Nephron (organoid): ENCODE results near the gene AOPEP.

Source experiments
- H3K27ac Mint-ChIP-seq, 3 experiments: 2 replicates each; pipeline ENCODE4 v1.8.0; 2020; ENCODE audit warnings: mixed read lengths in 3 of 3, mild to moderate bottlenecking in 2 of 3, moderate library complexity in 1 of 3
- H3K27me3 Mint-ChIP-seq: 2 replicates; pipeline ENCODE4 v1.8.0; 2021; ENCODE audit warnings: low read depth, mild to moderate bottlenecking, moderate library complexity, mixed read lengths
- H3K36me3 Mint-ChIP-seq: 2 replicates; pipeline ENCODE4 v1.8.0; 2020; ENCODE audit warnings: low read depth, mixed read lengths
- H3K4me1 Mint-ChIP-seq: 2 replicates; pipeline ENCODE4 v1.8.0; 2020; ENCODE audit warnings: mixed read lengths
- H3K4me3 Mint-ChIP-seq, 3 experiments: 2 replicates each; pipeline ENCODE4 v1.8.0; 2020; ENCODE audit warnings: mild to moderate bottlenecking in 3 of 3, mixed read lengths in 3 of 3, moderate library complexity in 2 of 3
- H3K9me3 Mint-ChIP-seq: 2 replicates; pipeline ENCODE4 v1.8.0; 2020; ENCODE audit warnings: mixed read lengths
- TF ChIP-seq, protein P1 (sequence below), 3 experiments: fragments of 200-600 bp; sonication (generic); IDR thresholded peaks; one replicate each; pipeline ENCODE4 v1.5.0; 2021; ENCODE audit warnings: antibody characterized with exemption in 3 of 3; ENCODE audit not compliant: unreplicated experiment in 3 of 3

Gene AOPEP

DNA sequence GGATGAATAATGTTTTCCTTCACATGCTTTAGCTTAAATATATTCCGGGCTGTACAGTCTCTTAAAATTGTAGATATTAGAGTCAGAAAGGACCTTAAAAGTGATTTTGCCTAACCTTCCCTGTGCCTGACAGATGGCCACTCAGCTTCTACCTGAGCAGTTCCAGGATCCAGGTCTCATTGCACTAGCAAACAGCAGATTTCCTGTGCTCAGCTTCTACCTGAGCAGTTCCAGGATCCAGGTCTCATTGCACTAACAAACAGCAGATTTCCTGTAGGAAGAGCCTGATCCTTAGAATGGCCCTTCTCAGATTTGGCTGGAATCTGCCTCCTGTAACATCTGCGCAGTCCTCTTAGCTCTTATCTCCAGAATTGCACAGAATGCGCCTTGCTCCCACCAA, 219.8 kb downstream of the AOPEP start:
- Mint-ChIP-seq H3K4me3 (no peak overlapping the region), H3K9me3 (no peaks in the 10 kb centered on the region), H3K27me3 (no peaks in the 10 kb centered on the region), H3K36me3 (peaks cover 6% of the 10 kb centered on the region), H3K27ac (no peak overlapping the region), H3K4me1 (peaks cover 52% of the 10 kb centered on the region)
- TF ChIP-seq, protein P1, sequence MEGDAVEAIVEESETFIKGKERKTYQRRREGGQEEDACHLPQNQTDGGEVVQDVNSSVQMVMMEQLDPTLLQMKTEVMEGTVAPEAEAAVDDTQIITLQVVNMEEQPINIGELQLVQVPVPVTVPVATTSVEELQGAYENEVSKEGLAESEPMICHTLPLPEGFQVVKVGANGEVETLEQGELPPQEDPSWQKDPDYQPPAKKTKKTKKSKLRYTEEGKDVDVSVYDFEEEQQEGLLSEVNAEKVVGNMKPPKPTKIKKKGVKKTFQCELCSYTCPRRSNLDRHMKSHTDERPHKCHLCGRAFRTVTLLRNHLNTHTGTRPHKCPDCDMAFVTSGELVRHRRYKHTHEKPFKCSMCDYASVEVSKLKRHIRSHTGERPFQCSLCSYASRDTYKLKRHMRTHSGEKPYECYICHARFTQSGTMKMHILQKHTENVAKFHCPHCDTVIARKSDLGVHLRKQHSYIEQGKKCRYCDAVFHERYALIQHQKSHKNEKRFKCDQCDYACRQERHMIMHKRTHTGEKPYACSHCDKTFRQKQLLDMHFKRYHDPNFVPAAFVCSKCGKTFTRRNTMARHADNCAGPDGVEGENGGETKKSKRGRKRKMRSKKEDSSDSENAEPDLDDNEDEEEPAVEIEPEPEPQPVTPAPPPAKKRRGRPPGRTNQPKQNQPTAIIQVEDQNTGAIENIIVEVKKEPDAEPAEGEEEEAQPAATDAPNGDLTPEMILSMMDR (IDR thresholded peaks at IDR 0.05; ENCODE audit: unreplicated experiment in 3 of 3) = no peak

DNA sequence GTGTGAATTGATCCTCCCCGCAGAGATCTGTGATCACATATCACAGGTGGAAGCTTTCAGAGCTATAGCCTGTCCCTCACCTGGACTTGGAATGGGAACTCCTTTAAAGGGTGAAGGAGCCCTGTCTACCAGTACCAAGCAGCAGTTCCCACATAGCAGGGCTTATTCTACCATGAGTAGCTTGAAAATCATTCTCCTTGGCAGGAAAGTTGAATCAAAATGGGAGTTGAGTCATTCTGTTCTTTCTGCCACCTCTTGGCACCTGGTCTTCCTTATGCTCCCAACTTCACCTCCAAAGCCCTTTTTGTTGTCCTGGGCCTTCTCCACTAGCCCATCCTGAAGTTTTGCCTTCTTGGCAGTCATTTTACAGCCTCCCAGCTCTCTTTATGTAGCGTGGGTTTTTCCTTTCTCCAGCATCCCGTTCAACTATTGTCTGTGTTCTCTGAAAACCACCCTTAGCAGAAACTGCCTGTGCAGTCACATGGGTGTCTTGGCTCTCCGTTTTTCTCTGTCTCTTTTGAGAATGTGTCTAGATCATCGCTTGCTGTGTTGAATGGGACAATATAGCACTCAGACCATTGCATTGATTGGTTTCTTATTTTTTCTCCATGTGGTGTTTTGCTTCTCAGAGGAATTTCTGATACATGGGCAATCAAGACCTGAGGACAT, 222.2 kb downstream of the AOPEP start:
- H3K9me3 Mint-ChIP-seq = no peaks in the 10 kb centered on the region
- TF ChIP-seq, protein P1 (IDR thresholded peaks at IDR 0.05; ENCODE audit: unreplicated experiment in 3 of 3) = no peak
- H3K4me1 Mint-ChIP-seq = peaks cover 67% of the 10 kb centered on the region
- H3K36me3 Mint-ChIP-seq = peaks cover 4% of the 10 kb centered on the region
- H3K27ac Mint-ChIP-seq = peak overlapping the region in 2 of 3 experiments; percentile 9 to 15
- H3K27me3 Mint-ChIP-seq = no peaks in the 10 kb centered on the region
- H3K4me3 Mint-ChIP-seq = no peak overlapping the region

DNA sequence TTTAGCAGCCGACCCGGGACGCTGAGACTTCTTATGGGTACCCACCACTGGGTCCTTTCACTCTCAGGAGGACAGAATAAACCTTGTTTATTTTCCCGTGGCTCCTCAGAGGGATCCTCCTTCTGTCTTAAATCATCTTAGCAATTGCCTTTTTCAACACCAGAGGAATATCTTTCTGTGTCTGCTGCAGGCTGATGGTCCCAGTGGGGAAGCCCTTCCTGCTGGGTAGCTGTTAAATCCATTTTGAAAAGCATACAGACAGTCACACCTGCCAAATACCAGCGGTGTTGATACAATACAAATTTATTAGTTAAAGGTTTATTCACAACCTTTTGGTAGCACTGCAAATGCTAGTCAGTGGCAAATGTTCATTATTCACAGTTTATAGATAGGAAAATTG, 222.9 kb downstream of the AOPEP start:
- TF ChIP-seq, protein P1 (IDR thresholded peaks at IDR 0.05; ENCODE audit: unreplicated experiment in 3 of 3) = no peak
- peak overlapping the region in 2 of 3 experiments; percentile 9 to 15 for H3K27ac Mint-ChIP-seq
- H3K9me3 Mint-ChIP-seq = no peaks in the 10 kb centered on the region
- H3K4me1 Mint-ChIP-seq = peaks cover 68% of the 10 kb centered on the region
- no peak overlapping the region for H3K4me3 Mint-ChIP-seq
- H3K27me3 Mint-ChIP-seq = no peaks in the 10 kb centered on the region
- peaks cover 4% of the 10 kb centered on the region for H3K36me3 Mint-ChIP-seq

DNA sequence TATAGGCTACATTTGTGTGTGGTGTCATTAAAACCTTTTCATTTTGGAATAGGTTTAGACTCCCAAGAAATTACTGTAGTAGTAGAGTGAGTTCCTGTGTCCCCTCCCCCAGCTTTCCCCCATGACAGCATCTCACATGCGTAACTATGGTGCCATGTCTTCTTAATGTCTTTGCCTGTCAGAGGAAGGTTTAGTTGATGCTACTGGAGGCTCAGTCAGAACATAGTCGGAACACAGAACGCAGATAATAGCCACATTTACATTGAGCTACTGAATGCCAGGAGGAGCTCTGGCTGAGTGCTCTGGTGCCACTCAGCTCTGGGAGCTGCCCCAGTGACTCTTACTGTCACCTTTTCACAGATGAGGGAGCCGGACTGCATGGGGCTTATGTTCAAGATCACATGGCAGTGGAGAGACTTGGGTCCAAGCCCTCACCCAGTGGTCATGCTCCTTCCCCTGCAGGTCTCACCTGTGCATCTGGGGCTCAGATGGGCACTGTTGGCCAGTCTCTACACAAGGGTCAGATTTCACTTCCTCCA, 223.6 kb downstream of the AOPEP start:
- H3K27ac Mint-ChIP-seq = peak overlapping the region in 2 of 3 experiments; percentile 9 to 15
- H3K9me3 Mint-ChIP-seq = no peaks in the 10 kb centered on the region
- H3K36me3 Mint-ChIP-seq = peaks cover 7% of the 10 kb centered on the region
- H3K27me3 Mint-ChIP-seq = no peaks in the 10 kb centered on the region
- peaks cover 68% of the 10 kb centered on the region for H3K4me1 Mint-ChIP-seq
- TF ChIP-seq, protein P1 (IDR thresholded peaks at IDR 0.05; ENCODE audit: unreplicated experiment in 3 of 3) = no peak
- no peak overlapping the region for H3K4me3 Mint-ChIP-seq

DNA sequence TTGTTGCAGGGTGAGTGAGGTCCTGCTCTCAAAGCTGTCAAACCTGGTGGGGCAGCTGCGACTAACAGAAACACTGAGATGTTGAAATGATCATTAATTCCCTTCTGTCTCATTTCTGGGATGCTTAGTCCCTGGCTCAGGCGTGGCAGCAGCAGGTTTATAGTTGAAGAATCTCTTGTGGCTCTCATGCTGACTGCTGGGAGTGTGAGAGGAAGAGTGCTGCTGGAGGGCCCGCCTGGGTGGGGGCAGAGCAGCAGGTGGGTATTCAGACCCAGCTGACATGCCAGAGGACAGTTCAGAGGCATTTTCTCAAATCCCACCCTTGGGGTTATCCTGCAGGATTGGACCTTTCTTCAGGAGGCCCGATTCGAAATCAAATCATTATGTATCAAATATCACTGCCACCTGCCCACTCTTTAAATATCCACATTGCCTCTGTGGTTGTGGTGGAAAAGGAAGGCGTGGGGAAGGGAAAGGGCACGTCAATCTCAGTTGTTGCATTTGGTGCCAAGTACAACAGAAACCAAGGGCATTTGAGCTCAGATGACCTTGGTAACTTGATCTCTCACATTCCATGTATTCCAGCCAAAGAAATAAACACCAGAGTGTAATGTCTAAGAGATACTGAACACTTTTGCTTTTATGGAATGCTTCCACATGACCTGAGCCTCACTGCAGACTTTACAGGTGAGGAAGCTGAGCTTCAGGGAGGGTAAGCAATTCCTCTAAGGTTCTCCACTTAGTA, 224.3 kb downstream of the AOPEP start:
- peak overlapping the region; percentile 38 to 82 (median 69) for H3K27ac Mint-ChIP-seq
- H3K9me3 Mint-ChIP-seq = no peaks in the 10 kb centered on the region
- H3K36me3 Mint-ChIP-seq = peaks cover 13% of the 10 kb centered on the region
- no peak overlapping the region for H3K4me3 Mint-ChIP-seq
- peaks cover 62% of the 10 kb centered on the region for H3K4me1 Mint-ChIP-seq
- no peaks in the 10 kb centered on the region for H3K27me3 Mint-ChIP-seq
- TF ChIP-seq, protein P1 (IDR thresholded peaks at IDR 0.05; ENCODE audit: unreplicated experiment in 3 of 3) = no peak
